Mammary epithelial cell (primary cell): ENCODE results near the gene CRABP2.

ENCODE experiments used
- EZH2 ChIP-seq: IDR thresholded peaks from 2 replicates; pipeline ENCODE4 v1.6.1; 2012; ENCODE audit warnings: low read length, inconsistent platforms, borderline replicate concordance
- TF ChIP-seq, protein P1 (sequence below), 2 donors: IDR thresholded peaks in 1 of 2; conservative IDR thresholded peaks in 1 of 2; 2 replicates each; pipeline ENCODE4 v1.5.1; 2011 to 2012; ENCODE audit warnings: inconsistent platforms in 2 of 2, low read length in 2 of 2, mild to moderate bottlenecking in 2 of 2, control low read depth in 1 of 2, low read depth in 1 of 2; ENCODE audit not compliant: insufficient read depth in 1 of 2; ENCODE audit errors: extremely low read depth in 1 of 2

- TF ChIP-seq, protein P1, sequence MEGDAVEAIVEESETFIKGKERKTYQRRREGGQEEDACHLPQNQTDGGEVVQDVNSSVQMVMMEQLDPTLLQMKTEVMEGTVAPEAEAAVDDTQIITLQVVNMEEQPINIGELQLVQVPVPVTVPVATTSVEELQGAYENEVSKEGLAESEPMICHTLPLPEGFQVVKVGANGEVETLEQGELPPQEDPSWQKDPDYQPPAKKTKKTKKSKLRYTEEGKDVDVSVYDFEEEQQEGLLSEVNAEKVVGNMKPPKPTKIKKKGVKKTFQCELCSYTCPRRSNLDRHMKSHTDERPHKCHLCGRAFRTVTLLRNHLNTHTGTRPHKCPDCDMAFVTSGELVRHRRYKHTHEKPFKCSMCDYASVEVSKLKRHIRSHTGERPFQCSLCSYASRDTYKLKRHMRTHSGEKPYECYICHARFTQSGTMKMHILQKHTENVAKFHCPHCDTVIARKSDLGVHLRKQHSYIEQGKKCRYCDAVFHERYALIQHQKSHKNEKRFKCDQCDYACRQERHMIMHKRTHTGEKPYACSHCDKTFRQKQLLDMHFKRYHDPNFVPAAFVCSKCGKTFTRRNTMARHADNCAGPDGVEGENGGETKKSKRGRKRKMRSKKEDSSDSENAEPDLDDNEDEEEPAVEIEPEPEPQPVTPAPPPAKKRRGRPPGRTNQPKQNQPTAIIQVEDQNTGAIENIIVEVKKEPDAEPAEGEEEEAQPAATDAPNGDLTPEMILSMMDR (conservative IDR thresholded peaks at IDR 0.05 in 1 of 2, IDR thresholded peaks at IDR 0.05 in 1 of 2; ENCODE audit: extremely low read depth in 1 of 2, insufficient read depth in 1 of 2, low read depth in 1 of 2, low read length in 2 of 2), result no peak
- no peak for TF ChIP-seq EZH2
These were observed 45.8 kb downstream of the CRABP2 start for GRCh38 chr1:156659661-156659987.
